Fibroblast of lung (primary cell): Measurements from ENCODE around the gene HINT3.

Experiments used
- EZH2 ChIP-seq: IDR thresholded peaks from 2 replicates; pipeline ENCODE4 v1.5.1; 2012; ENCODE audit warnings: low read length, control low read depth, mild to moderate bottlenecking; ENCODE audit errors: missing control alignments
- TF ChIP-seq, protein P1 (sequence below), 2 donors: IDR thresholded peaks in 1 of 2; conservative IDR thresholded peaks in 1 of 2; 1 replicate in 1 of 2; 2 replicates in 1 of 2; pipeline ENCODE4 v1.5.1; 2011 to 2012; ENCODE audit warnings: low read length in 2 of 2, control low read depth in 1 of 2, inconsistent platforms in 1 of 2, low read depth in 1 of 2, mild to moderate bottlenecking in 1 of 2

- TF ChIP-seq, protein P1, sequence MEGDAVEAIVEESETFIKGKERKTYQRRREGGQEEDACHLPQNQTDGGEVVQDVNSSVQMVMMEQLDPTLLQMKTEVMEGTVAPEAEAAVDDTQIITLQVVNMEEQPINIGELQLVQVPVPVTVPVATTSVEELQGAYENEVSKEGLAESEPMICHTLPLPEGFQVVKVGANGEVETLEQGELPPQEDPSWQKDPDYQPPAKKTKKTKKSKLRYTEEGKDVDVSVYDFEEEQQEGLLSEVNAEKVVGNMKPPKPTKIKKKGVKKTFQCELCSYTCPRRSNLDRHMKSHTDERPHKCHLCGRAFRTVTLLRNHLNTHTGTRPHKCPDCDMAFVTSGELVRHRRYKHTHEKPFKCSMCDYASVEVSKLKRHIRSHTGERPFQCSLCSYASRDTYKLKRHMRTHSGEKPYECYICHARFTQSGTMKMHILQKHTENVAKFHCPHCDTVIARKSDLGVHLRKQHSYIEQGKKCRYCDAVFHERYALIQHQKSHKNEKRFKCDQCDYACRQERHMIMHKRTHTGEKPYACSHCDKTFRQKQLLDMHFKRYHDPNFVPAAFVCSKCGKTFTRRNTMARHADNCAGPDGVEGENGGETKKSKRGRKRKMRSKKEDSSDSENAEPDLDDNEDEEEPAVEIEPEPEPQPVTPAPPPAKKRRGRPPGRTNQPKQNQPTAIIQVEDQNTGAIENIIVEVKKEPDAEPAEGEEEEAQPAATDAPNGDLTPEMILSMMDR (conservative IDR thresholded peaks at IDR 0.05 in 1 of 2, IDR thresholded peaks at IDR 0.05 in 1 of 2; ENCODE audit: low read depth in 1 of 2, low read length in 2 of 2) = no peak
- no peak for TF ChIP-seq EZH2
Measured at GRCh38 chr6:125957845-125958244, 1.3 kb downstream of the HINT3 start.
